PFSK-1 (cell line): Measurements from ENCODE around the gene F7.

ENCODE experiments used
- FOXP2 ChIP-seq: optimal IDR thresholded peaks from 2 replicates; pipeline ENCODE3; 2011; ENCODE audit warnings: borderline replicate concordance, control low read depth, inconsistent platforms; ENCODE audit not compliant: insufficient read depth; ENCODE audit errors: extremely low read length, extremely low read depth
- POLR2AphosphoS5 ChIP-seq: IDR thresholded peaks from 2 replicates; pipeline ENCODE4 v1.6.1; 2012; ENCODE audit warnings: low read depth, mild to moderate bottlenecking, control low read depth, low read length, moderate library complexity
- REST ChIP-seq, 2 experiments: IDR thresholded peaks; 2 replicates each; pipeline versions ENCODE4 v1.6.1 to v1.8.0; 2011 to 2012; ENCODE audit warnings: low read depth in 2 of 2, low read length in 2 of 2, control low read depth in 1 of 2, inconsistent platforms in 1 of 2, mild to moderate bottlenecking in 1 of 2, moderate library complexity in 1 of 2; ENCODE audit not compliant: insufficient read depth in 1 of 2
- SIN3A ChIP-seq: IDR thresholded peaks from 2 replicates; pipeline ENCODE4 v1.6.1; 2012; ENCODE audit warnings: mild to moderate bottlenecking, low read length, moderate library complexity, borderline replicate concordance; ENCODE audit not compliant: insufficient read depth
- TAF1 ChIP-seq: IDR thresholded peaks from 2 replicates; pipeline ENCODE4 v1.6.1; 2012; ENCODE audit warnings: low read length, control low read depth, borderline replicate concordance; ENCODE audit not compliant: insufficient read depth

F7 gene

GRCh38 chr13:113125506-113126264 is 20.1 kb downstream of the F7 start:
- TF ChIP-seq SIN3A: no peak
- no peak for TF ChIP-seq POLR2AphosphoS5
- no peak for TF ChIP-seq TAF1
- TF ChIP-seq REST (IDR thresholded peaks at IDR 0.05; ENCODE audit: insufficient read depth in 1 of 2, low read depth in 2 of 2, low read length in 2 of 2): no peak
- TF ChIP-seq FOXP2: no peak

GRCh38 chr13:113126265-113127150 is 20.9 kb downstream of the F7 start:
- TF ChIP-seq SIN3A: no peak
- no peak for TF ChIP-seq FOXP2
- no peak for TF ChIP-seq POLR2AphosphoS5
- TF ChIP-seq REST (IDR thresholded peaks at IDR 0.05; ENCODE audit: insufficient read depth in 1 of 2, low read depth in 2 of 2, low read length in 2 of 2): no peak
- TF ChIP-seq TAF1: no peak

- TF ChIP-seq POLR2AphosphoS5: no peak
- TF ChIP-seq REST (IDR thresholded peaks at IDR 0.05; ENCODE audit: insufficient read depth in 1 of 2, low read depth in 2 of 2, low read length in 2 of 2): no peak
- no peak for TF ChIP-seq SIN3A
- no peak for TF ChIP-seq TAF1
- TF ChIP-seq FOXP2: no peak
These were observed 23.9 kb downstream of the F7 start for GRCh38 chr13:113129480-113129879.

- TF ChIP-seq TAF1 (no peak), FOXP2 (no peak), POLR2AphosphoS5 (no peak), SIN3A (no peak), REST (IDR thresholded peaks at IDR 0.05; ENCODE audit: insufficient read depth in 1 of 2, low read depth in 2 of 2, low read length in 2 of 2) (no peak)
These were observed 24.5 kb downstream of the F7 start for GRCh38 chr13:113129921-113130750.
